Gastroesophageal sphincter (tissue), 3 donors: Measurements from ENCODE around the gene TEC.

Experiments used
- EP300 ChIP-seq: sonication (generic); formaldehyde crosslinking; IDR thresholded peaks from one replicate; pipeline ENCODE4 v1.6.1; 2017; ENCODE audit warnings: antibody characterized with exemption, mild to moderate bottlenecking
- POLR2A ChIP-seq, 2 donors: fragments of 450-650 bp; IDR thresholded peaks; one replicate each; pipeline ENCODE4 v1.6.1; 2017; ENCODE audit warnings: antibody characterized with exemption in 2 of 2, mild to moderate bottlenecking in 2 of 2, moderate library complexity in 1 of 2
- TF ChIP-seq, protein P1 (sequence below), 4 experiments: fragments of 200-600 bp in 2 of 4; fragments of 450-650 bp in 2 of 4; sonication (generic) in 1 of 4; IDR thresholded peaks; one replicate each; pipeline ENCODE4 v1.5.1; 2017 to 2019; ENCODE audit warnings: antibody characterized with exemption in 4 of 4, mild to moderate bottlenecking in 2 of 4, moderate library complexity in 2 of 4

DNA sequence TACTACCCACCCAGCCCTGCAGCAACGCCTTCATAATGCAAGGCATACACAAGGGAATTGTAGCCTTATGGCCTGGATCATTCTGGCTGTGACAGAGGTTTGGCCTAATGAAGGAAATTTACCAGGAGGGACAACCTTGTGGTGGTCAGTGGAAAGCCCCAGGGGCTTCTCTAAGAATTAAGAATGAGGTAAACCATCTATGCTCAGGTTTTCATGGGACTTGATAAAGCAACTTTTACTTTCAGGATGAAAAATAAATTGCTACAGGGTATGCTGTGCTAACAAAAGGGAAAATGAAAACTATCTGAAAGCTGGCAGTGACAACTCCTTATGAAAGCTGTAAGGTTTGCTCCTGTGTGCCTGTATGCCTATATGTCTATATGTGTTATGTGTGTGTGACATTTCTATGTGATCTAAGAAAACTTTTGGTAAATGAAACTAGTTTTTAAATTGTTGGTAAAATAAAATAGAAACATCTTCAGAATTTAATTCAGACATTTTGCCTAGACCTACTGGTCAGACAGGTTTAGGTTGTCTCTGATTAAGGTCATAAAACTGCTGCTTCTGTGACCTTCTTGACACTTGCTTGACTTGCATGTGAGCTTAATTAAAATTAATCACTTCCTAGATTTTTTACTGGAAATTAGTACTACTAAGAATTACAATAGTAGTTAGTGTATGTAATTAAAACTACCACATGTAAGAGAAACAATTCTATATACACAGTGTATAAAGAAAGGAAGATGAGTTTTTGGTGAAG lies 115.7 kb downstream of the TEC start:
- TF ChIP-seq, protein P1, sequence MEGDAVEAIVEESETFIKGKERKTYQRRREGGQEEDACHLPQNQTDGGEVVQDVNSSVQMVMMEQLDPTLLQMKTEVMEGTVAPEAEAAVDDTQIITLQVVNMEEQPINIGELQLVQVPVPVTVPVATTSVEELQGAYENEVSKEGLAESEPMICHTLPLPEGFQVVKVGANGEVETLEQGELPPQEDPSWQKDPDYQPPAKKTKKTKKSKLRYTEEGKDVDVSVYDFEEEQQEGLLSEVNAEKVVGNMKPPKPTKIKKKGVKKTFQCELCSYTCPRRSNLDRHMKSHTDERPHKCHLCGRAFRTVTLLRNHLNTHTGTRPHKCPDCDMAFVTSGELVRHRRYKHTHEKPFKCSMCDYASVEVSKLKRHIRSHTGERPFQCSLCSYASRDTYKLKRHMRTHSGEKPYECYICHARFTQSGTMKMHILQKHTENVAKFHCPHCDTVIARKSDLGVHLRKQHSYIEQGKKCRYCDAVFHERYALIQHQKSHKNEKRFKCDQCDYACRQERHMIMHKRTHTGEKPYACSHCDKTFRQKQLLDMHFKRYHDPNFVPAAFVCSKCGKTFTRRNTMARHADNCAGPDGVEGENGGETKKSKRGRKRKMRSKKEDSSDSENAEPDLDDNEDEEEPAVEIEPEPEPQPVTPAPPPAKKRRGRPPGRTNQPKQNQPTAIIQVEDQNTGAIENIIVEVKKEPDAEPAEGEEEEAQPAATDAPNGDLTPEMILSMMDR (IDR thresholded peaks at IDR 0.05), result no peak
- TF ChIP-seq EP300 (no peak), POLR2A (IDR thresholded peaks at IDR 0.05) (no peak)
